GM19193 (cell line): ENCODE data around the gene CIITA.

Source experiments
- POLR2A ChIP-seq: IDR thresholded peaks from 4 replicates; pipeline ENCODE4 v1.6.1; 2011; ENCODE audit not compliant: insufficient read depth, insufficient read length; ENCODE audit errors: extremely low read depth

The CIITA gene

DNA sequence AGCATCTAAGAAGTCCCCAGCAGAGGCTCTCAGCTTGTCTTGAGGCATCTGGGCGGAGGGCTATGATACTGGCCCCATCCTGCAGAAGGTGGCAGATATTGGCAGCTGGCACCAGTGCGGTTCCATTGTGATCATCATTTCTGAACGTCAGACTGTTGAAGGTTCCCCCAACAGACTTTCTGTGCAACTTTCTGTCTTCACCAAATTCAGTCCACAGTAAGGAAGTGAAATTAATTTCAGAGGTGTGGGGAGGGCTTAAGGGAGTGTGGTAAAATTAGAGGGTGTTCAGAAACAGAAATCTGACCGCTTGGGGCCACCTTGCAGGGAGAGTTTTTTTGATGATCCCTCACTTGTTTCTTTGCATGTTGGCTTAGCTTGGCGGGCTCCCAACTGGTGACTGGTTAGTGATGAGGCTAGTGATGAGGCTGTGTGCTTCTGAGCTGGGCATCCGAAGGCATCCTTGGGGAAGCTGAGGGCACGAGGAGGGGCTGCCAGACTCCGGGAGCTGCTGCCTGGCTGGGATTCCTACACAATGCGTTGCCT lies at the start of gene CIITA:
CIITA (plus strand) TSS at position 404 of the 543 bp plus-strand sequence; CDS start at position 533, 129 bp downstream.
- peak; percentile 77 for TF ChIP-seq POLR2A

DNA sequence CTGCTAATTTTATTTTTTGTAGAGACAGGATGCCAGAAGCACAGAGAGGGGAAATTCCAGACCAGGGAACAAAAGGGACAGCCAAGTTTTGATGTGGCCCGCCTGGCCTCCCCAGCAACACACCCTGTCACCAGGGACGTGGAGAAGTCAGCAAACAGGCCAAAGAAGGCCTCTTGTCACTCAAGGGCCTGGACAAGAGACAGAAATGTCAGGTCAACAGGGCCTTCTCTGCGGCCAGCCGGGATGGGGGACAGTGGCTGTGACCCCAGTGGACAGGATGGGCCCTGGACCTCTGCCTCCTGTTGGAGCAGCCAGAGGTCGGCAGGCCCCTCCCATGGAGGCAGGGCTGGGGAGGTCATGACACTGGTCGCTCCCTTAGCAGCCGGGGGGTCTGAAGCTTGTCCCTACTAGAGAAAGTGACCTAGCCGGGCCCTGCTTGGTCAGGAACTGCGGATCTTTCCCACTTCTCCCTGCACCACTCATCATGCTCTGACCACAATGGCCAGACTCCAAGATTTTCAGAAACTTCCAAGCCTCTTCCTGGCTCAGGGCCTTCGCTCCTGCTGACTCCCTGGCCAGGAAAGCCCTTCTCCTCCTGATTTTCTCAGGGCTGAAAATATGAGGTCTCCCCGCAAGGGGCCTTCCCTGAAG lies 49.2 kb upstream of the CIITA start:
- TF ChIP-seq POLR2A, result no peak

DNA sequence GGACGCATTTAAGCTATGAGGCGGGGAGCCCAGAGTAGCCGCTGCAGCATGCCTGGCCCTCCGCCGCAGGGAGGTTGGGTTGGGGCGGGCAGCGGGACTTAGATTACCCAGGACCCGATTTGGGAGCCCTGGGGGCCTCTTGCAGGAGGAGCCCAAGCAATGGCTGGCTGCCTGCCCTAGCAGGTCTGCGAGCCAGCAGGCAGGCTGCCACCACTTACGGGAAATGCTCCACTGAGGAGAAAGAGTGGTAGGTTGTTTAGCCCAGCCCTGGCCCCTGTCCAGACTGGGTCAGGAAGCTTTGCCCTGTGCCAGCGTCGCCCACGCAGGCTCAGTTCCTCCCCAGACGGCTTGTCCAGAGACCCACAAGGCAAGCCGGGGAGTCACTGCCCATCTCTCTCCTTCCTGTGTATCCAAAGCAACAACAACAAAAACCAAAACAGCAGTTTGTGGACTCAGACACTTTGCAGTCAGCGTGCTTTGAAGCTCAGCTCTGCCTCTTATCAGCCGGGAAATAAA lies 48.1 kb upstream of the CIITA start:
- TF ChIP-seq POLR2A, result no peak

DNA sequence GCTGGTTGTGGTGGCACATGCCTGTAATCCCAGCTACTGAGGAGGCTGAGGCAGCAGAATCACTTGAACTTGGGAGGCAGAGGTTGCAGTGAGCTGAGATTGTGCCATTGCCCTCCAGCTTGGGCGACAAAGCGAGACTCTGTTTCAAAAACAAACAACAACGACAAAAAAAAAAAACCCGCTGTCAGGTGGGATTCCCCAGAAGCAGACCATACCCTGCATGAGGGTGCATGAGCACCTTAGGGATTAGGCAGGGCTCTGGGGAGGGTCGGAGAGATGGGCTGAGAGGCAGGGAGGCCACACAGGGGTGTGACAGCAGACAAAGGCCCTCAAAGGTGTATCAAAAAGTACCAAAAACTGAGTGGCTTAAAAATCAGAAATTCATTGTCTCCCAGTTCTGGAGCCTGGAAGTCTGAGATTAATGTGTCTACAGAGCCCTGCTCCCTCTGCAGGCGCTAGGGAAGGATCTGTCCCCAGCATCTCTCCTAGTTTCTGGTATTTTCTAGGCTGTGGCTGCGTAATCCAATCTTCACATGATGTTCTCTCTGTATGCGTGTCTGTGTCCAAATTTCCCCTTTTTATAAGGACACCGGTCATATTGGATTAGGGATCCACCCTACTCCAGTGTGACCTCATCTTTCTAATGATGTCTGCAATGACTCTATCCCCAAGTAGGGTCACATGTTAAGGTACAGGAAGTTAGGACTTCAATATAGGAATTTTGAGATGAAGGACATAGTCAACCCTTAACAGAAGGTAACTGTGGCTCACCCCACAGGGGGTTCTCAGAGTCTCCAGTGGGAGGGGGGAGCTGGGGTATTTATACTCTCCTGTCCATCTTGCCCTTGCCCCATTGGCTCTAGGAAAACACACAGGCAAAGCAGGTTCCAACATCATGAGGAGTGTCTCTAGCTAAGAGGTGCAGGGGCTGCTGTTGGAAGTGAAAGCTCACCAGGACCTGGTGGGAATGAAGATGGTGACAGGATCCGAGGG lies 44.8 kb upstream of the CIITA start:
- no peak for TF ChIP-seq POLR2A

GRCh38 chr16:10833271-10833670 lies 43.7 kb upstream of the CIITA start:
- TF ChIP-seq POLR2A, result no peak

GRCh38 chr16:10834130-10834529 lies 42.9 kb upstream of the CIITA start:
- TF ChIP-seq POLR2A, result no peak

- TF ChIP-seq POLR2A, result no peak
Measured at GRCh38 chr16:10834766-10835165, 42.2 kb upstream of the CIITA start.

DNA sequence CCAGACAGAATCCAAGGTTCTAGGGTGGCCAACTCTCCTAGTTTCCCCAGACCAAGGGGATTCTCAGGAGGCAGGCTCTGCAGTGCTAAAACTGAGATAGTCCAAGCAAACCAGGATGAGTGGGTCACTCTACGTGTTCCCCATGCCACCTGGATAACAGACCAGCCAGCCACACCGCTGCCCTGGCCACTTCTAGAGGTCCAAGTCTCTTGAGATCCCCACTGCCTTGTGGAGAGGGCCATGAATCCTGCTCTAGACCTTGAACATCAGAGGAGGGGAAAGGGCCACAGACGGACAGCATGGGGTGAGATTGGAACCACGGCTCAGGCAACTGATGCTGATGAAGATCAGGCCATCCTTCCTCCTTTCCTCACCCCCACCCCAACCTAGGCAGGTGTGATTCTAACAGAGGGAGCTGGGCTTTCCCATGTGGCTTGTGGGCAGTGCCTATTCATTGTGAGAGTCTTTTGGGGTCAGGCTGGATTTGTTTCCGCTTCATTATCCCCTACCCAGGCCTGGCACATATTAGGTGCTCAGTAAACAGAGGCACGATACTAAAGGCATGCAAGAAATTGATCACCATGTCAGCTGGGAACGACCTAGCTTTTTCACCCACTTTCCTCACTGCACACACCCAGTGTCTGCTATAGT lies 41.6 kb upstream of the CIITA start:
- TF ChIP-seq POLR2A, result no peak

DNA sequence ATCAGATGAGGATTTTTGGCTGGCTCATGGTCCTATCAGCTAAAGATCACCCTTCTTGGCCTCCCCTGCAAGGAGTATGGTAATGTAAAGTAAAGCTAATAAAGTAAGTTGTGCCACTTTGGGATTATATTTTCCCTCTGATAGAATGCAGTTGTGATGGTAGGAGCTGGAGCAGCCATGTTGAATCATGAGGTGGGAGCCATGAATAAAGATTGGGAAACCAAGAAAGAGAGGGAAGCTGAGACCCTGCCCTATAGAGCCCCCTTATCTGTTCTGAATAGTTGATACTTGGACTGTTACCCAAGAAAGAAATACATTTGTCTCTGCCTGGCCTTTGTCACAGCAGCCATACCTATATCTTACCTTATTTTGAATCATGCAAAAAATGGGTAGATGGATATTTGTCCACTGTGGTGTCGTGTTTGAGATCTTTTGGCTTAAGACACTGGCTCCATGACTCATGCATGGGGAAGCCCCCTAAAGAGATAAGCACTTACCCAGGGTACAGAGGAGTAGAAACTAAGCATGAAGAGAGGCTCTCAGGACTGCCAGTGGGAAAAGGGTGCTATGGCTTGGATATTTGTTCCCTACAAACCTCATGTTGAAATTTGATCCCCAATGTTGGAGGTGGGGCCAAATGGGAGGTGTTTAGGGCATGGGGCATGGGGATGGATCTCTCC lies 40.7 kb upstream of the CIITA start:
- no peak for TF ChIP-seq POLR2A

DNA sequence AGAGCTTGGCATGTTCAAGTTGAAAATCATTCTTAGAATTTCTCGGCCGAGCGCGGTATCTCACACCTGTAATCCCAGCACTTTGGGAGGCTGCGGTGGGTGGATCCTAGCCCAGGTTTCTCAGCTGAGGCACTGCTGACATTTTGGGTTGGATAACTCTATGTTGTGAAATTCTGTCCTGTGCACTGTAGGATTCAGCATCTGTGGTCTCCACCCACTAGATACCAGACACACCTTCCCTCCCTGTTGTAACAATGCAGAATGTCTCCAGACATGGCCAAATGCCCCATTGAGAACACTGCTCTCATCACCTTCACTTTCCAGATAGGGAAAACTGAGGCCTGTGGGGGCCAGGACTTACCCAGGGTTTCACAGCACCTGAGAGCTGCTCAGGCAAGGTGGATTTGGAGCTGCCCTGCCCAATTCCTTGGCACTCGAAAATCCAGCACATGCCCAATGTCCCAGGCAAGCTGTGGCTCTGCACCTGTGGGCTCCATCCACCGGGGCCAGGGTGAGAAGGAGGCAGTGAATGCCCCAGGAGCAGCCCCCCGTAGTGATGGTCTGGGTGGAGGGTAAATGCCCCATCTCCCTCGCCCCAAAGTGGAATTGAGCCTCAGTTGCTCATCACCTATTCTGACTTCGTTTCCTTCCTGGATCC lies 38.3 kb upstream of the CIITA start:
- TF ChIP-seq POLR2A, result no peak

- no peak for TF ChIP-seq POLR2A
Measured at GRCh38 chr16:10839279-10839666, 37.7 kb upstream of the CIITA start.

GRCh38 chr16:10840703-10841102 lies 36.3 kb upstream of the CIITA start:
- no peak for TF ChIP-seq POLR2A

DNA sequence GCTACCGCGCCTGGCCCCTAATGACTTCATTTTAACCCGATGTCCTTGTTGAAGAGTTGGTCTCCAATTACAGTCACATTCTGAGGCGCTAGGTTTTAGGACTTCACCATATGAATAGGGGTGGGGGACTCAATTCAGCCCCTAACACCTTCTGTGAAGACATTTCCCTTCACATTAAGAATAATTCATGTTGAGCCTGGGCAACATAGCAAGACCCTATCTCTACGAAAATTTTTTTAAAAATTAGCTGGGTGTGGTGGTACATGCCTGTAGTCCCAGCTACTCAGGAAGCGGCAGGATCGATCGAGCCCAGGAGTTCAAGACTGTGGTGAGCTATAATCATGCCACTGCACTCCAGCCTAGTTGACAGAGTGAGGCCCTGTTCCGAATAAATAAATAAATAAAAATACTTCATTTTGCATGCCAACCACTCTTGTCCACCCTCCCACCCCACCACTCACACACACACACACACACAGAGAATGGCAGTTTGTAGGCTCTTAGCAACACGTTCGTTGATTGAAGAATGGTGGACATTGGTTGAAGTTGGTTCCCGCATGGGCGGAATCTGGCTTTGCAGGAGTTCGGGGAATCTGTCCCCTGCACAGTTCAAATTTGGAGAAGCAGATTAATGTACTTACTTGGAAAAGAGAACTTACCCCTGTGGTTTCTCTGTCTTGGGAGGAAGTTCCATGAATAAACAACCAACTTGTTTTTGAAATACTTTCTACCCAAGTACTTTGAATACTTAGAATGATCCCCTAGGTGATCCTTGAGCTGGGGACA lies 30.6 kb upstream of the CIITA start:
- no peak for TF ChIP-seq POLR2A

DNA sequence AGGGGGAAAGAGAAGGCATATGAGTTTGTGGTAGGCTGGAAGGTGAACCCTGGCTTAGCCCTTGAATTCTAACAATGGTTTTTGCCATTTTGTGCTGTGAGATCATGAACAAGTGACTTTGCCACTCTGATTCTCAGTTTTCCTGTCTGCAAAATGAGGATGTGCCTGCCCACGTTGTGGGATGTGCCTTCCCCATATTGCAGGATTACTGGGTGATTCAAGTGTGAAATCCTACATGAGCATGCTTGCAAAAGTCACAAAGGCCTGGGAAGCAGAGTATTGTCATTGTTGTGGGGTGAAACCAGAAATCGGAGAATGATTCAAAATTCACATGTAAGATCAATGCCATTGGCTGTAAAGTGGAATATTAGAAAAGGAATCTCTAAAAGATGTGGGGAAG lies 29.8 kb upstream of the CIITA start:
- no peak for TF ChIP-seq POLR2A
